IMR-90 (cell line): ENCODE measurements around the gene HCK.

Experiments used
- MAFK ChIP-seq: IDR thresholded peaks from 2 replicates; pipeline ENCODE4 v1.6.1; 2012; ENCODE audit warnings: low read depth, low read length, improper control_type of control experiment
- POLR2A ChIP-seq: IDR thresholded peaks from 2 replicates; pipeline ENCODE4 v1.6.1; 2012; ENCODE audit warnings: mild to moderate bottlenecking, low read depth, low read length

- TF ChIP-seq MAFK, result no peak
- no peak for TF ChIP-seq POLR2A
Measured at GRCh38 chr20:32142088-32142487, 90.0 kb downstream of the HCK start.
